Measurements from ENCODE around the gene MPPED1. TPM values are rescaled to one million over a fixed set of nuclear protein-coding genes. Genes with fewer than 3 reads are reported as not detected.

Gene MPPED1
- total RNA-seq, 1 experiment from 2014 or later: 0.35 TPM

DNA sequence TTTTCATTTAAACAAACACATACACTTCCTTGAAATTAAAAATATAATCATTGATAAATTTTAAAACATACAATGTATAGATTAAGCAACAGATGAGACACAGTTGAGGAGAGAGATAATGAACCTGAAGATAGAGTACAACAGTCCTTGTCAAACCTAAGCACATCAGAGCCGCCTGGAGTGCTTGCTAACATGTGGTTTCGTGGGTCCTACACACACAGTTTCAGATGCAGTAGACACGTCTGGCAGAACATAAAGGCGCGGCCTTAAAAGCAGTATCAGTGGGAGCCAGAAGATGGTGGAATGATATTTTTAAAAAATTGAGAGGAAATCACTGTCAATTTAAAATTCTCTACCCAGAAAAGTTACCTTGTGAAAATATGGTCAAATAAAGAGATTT is 134.4 kb downstream of the MPPED1 start (continued):
- TF ChIP-seq, protein P1, sequence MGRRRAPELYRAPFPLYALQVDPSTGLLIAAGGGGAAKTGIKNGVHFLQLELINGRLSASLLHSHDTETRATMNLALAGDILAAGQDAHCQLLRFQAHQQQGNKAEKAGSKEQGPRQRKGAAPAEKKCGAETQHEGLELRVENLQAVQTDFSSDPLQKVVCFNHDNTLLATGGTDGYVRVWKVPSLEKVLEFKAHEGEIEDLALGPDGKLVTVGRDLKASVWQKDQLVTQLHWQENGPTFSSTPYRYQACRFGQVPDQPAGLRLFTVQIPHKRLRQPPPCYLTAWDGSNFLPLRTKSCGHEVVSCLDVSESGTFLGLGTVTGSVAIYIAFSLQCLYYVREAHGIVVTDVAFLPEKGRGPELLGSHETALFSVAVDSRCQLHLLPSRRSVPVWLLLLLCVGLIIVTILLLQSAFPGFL (CRISPR knock-in tag; IDR thresholded peaks at IDR 0.05; ENCODE audit: borderline replicate concordance): no peak
- TF ChIP-seq JUN (CRISPR knock-in tag; IDR thresholded peaks at IDR 0.05) (no peak), TEAD1 (CRISPR knock-in tag; IDR thresholded peaks at IDR 0.05) (no peak), FOXJ3 (CRISPR knock-in tag; IDR thresholded peaks at IDR 0.05; ENCODE audit: borderline replicate concordance) (no peak)
- TF ChIP-seq, protein P2, sequence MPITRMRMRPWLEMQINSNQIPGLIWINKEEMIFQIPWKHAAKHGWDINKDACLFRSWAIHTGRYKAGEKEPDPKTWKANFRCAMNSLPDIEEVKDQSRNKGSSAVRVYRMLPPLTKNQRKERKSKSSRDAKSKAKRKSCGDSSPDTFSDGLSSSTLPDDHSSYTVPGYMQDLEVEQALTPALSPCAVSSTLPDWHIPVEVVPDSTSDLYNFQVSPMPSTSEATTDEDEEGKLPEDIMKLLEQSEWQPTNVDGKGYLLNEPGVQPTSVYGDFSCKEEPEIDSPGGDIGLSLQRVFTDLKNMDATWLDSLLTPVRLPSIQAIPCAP (CRISPR knock-in tag; IDR thresholded peaks at IDR 0.05): no peak

DNA sequence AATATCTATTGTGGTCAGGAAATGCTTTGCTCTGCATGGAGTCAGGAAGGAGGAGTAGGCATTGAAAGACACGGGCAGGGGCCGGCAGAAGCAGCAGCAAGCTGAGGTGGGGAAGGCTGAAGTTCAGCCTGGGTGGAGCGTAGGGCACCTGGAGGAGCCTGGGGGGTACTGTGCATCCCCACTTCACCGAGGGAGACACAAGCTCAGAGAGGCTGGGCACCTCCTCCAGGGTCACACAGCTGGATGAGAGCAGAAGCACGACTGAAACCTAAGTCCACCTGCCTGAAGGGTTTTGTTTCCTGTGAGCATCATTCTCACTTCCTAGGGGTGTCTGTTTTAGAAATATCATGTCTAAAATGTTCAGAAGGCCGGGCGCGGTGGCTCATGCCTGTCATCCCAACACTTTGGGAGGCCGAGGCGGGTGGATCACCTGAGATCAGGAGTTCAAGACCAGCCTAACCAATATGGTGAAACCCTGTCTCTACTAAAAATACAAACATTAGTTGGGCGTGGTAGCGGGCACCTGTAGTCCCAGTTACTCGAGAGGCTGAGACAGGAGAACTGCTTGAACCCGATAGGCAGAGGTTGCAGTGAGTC is 138.3 kb downstream of the MPPED1 start:
- H3K4me1 Mint-ChIP-seq: peaks cover 21% of the 10 kb centered on the region

DNA sequence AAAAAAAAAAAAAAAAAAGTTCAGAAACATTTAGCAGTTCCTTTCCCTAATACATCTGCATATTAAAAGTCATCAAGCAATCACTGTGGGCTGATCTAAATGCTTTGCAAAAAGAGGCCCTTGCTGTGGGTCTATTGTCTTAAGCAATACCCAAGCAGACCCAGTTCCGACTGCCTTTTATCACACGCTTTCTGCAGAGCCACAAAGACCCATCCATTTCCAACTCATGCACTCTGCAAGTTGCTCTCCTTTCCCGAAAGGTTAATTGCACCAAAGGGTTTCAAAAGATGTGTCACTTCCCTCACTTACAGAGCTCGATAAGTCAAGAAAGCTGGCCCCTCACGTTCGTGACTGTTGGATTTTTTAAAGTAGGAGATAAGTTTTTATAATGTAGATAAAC is 138.9 kb downstream of the MPPED1 start:
- no peak overlapping the region for H3K27ac Mint-ChIP-seq
- ATAC-seq (0 out of 2 replicates have a peak, but pooled peaks have one; percentile 20), DNase-seq (ENCODE audit: low spot score) (no peak)
- CTCF ChIA-PET: interaction anchor here (1.2 kb wide), 1 partner anchor 15 kb away, joined by 4 read pairs; no protein-coding TSS in a partner anchor
- H3K4me1 Mint-ChIP-seq: peaks cover 21% of the 10 kb centered on the region
- H3K4me3 Mint-ChIP-seq: no peak overlapping the region
- peaks cover 25% of the 10 kb centered on the region for H3K36me3 Mint-ChIP-seq
- H3K27me3 Mint-ChIP-seq (ENCODE audit: low read depth): no peaks in the 10 kb centered on the region
- POLR2A ChIA-PET: no interaction called here
- TF ChIP-seq MYBL2 (CRISPR knock-in tag; IDR thresholded peaks at IDR 0.05) (no peak), SMAD3 (CRISPR knock-in tag; IDR thresholded peaks at IDR 0.05; ENCODE audit: borderline replicate concordance) (no peak), SMAD4 (CRISPR knock-in tag; IDR thresholded peaks at IDR 0.05) (no peak), ZNF263 (CRISPR knock-in tag; IDR thresholded peaks at IDR 0.05; ENCODE audit: low read depth) (no peak), ESRRA (CRISPR knock-in tag; IDR thresholded peaks at IDR 0.05; ENCODE audit: borderline replicate concordance) (no peak), NFE2L1 (CRISPR knock-in tag; IDR thresholded peaks at IDR 0.05) (no peak)
- TF ChIP-seq, protein P3, sequence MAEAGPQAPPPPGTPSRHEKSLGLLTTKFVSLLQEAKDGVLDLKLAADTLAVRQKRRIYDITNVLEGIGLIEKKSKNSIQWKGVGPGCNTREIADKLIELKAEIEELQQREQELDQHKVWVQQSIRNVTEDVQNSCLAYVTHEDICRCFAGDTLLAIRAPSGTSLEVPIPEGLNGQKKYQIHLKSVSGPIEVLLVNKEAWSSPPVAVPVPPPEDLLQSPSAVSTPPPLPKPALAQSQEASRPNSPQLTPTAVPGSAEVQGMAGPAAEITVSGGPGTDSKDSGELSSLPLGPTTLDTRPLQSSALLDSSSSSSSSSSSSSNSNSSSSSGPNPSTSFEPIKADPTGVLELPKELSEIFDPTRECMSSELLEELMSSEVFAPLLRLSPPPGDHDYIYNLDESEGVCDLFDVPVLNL (CRISPR knock-in tag; IDR thresholded peaks at IDR 0.05; ENCODE audit: borderline replicate concordance, low read depth): no peak
- TF ChIP-seq, protein P4, sequence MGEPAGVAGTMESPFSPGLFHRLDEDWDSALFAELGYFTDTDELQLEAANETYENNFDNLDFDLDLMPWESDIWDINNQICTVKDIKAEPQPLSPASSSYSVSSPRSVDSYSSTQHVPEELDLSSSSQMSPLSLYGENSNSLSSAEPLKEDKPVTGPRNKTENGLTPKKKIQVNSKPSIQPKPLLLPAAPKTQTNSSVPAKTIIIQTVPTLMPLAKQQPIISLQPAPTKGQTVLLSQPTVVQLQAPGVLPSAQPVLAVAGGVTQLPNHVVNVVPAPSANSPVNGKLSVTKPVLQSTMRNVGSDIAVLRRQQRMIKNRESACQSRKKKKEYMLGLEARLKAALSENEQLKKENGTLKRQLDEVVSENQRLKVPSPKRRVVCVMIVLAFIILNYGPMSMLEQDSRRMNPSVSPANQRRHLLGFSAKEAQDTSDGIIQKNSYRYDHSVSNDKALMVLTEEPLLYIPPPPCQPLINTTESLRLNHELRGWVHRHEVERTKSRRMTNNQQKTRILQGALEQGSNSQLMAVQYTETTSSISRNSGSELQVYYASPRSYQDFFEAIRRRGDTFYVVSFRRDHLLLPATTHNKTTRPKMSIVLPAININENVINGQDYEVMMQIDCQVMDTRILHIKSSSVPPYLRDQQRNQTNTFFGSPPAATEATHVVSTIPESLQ (CRISPR knock-in tag; IDR thresholded peaks at IDR 0.05): no peak
- peaks cover 29% of the 10 kb centered on the region for H3K9me3 Mint-ChIP-seq

More for the DNA sequence above, 138.3 kb downstream of the MPPED1 start:
- TF ChIP-seq, protein P5, sequence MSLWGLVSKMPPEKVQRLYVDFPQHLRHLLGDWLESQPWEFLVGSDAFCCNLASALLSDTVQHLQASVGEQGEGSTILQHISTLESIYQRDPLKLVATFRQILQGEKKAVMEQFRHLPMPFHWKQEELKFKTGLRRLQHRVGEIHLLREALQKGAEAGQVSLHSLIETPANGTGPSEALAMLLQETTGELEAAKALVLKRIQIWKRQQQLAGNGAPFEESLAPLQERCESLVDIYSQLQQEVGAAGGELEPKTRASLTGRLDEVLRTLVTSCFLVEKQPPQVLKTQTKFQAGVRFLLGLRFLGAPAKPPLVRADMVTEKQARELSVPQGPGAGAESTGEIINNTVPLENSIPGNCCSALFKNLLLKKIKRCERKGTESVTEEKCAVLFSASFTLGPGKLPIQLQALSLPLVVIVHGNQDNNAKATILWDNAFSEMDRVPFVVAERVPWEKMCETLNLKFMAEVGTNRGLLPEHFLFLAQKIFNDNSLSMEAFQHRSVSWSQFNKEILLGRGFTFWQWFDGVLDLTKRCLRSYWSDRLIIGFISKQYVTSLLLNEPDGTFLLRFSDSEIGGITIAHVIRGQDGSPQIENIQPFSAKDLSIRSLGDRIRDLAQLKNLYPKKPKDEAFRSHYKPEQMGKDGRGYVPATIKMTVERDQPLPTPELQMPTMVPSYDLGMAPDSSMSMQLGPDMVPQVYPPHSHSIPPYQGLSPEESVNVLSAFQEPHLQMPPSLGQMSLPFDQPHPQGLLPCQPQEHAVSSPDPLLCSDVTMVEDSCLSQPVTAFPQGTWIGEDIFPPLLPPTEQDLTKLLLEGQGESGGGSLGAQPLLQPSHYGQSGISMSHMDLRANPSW (CRISPR knock-in tag; conservative IDR thresholded peaks at IDR 0.05; ENCODE audit: low read depth): no peak
- TF ChIP-seq PRRX2 (CRISPR knock-in tag; IDR thresholded peaks at IDR 0.05): no peak
- TF ChIP-seq ZNF232 (CRISPR knock-in tag; IDR thresholded peaks at IDR 0.05): no peak
- no peak for TF ChIP-seq CBFB (CRISPR knock-in tag; IDR thresholded peaks at IDR 0.05; ENCODE audit: low read depth)
- TF ChIP-seq NR1H2 (CRISPR knock-in tag; IDR thresholded peaks at IDR 0.05): no peak
- TF ChIP-seq, protein P6, sequence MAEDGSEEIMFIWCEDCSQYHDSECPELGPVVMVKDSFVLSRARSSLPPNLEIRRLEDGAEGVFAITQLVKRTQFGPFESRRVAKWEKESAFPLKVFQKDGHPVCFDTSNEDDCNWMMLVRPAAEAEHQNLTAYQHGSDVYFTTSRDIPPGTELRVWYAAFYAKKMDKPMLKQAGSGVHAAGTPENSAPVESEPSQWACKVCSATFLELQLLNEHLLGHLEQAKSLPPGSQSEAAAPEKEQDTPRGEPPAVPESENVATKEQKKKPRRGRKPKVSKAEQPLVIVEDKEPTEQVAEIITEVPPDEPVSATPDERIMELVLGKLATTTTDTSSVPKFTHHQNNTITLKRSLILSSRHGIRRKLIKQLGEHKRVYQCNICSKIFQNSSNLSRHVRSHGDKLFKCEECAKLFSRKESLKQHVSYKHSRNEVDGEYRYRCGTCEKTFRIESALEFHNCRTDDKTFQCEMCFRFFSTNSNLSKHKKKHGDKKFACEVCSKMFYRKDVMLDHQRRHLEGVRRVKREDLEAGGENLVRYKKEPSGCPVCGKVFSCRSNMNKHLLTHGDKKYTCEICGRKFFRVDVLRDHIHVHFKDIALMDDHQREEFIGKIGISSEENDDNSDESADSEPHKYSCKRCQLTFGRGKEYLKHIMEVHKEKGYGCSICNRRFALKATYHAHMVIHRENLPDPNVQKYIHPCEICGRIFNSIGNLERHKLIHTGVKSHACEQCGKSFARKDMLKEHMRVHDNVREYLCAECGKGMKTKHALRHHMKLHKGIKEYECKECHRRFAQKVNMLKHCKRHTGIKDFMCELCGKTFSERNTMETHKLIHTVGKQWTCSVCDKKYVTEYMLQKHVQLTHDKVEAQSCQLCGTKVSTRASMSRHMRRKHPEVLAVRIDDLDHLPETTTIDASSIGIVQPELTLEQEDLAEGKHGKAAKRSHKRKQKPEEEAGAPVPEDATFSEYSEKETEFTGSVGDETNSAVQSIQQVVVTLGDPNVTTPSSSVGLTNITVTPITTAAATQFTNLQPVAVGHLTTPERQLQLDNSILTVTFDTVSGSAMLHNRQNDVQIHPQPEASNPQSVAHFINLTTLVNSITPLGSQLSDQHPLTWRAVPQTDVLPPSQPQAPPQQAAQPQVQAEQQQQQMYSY (CRISPR knock-in tag; IDR thresholded peaks at IDR 0.05): no peak
- TF ChIP-seq ZBTB21 (CRISPR knock-in tag; IDR thresholded peaks at IDR 0.05; ENCODE audit: borderline replicate concordance): no peak
- no peak for TF ChIP-seq MYBL2 (CRISPR knock-in tag; IDR thresholded peaks at IDR 0.05)
- no peak for TF ChIP-seq HMGA2 (CRISPR knock-in tag; IDR thresholded peaks at IDR 0.05)
- no peak for TF ChIP-seq ATF1 (CRISPR knock-in tag; IDR thresholded peaks at IDR 0.05)
- DNase-seq (ENCODE audit: low spot score) (no peak), ATAC-seq (peak; percentile 63)
- ChIA-PET CTCF (interaction anchor here (0.9 kb wide), 2 partner anchors 16 to 34 kb away, joined by 3 to 4 read pairs; no protein-coding TSS in a partner anchor), POLR2A (no interaction called here)
- H3K9me3 Mint-ChIP-seq: peaks cover 29% of the 10 kb centered on the region
- H3K27ac Mint-ChIP-seq: no peak overlapping the region; the same call in 1 of the 2 replicates
- no peaks in the 10 kb centered on the region for H3K27me3 Mint-ChIP-seq (ENCODE audit: low read depth)
- peaks cover 25% of the 10 kb centered on the region for H3K36me3 Mint-ChIP-seq
- no peak overlapping the region for H3K4me3 Mint-ChIP-seq

Data from WTC11 (cell line).